ENCODE results near the gene UBAP2.

DNA sequence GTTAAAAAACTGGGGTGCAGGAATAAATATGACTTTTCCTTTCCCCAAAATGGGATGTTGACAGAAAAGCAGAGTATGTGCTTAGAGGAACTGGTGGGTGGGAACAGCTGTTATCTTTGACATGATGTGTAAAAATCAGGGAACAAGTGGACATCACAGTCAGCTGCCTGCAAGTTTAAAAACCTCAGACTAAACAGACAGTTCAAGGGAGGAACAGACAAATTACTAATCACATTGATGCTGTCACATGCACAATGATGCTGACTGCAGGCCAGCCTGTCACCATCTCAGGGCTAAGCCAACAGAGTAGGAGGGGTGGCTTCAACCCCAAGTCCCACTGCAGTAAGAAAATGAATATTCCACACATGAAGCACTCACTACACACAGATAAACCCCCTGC, 38.2 kb upstream of the UBAP2 start:
- TF ChIP-seq, protein P1, sequence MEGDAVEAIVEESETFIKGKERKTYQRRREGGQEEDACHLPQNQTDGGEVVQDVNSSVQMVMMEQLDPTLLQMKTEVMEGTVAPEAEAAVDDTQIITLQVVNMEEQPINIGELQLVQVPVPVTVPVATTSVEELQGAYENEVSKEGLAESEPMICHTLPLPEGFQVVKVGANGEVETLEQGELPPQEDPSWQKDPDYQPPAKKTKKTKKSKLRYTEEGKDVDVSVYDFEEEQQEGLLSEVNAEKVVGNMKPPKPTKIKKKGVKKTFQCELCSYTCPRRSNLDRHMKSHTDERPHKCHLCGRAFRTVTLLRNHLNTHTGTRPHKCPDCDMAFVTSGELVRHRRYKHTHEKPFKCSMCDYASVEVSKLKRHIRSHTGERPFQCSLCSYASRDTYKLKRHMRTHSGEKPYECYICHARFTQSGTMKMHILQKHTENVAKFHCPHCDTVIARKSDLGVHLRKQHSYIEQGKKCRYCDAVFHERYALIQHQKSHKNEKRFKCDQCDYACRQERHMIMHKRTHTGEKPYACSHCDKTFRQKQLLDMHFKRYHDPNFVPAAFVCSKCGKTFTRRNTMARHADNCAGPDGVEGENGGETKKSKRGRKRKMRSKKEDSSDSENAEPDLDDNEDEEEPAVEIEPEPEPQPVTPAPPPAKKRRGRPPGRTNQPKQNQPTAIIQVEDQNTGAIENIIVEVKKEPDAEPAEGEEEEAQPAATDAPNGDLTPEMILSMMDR (conservative IDR thresholded peaks at IDR 0.05) = no peak
- no peak for TF ChIP-seq ZFX (IDR thresholded peaks at IDR 0.05)
